Medulla oblongata (tissue), 1 donor: ENCODE results near the gene AHRR.
A peak's percentile ranks its signal among the peaks of the same experiment; 100 is the strongest.

Source experiments
- DNase-seq: peaks from one replicate; pipeline ENCODE4 v3.0.0-alpha.2; 2015; ENCODE audit errors: extremely low spot score

Gene AHRR

GRCh38 chr5:442335-443238, 121.1 kb downstream of the AHRR start, which contains the start of gene EXOC3:
Gene EXOC3, plus strand, starts transcription at chr5:443176. Its CDS starts 3,030 bp downstream, at chr5:446206.
- DNase-seq: peak; percentile 75

- DNase-seq: no peak
Observed at GRCh38 chr5:443239-444151, 122.0 kb downstream of the AHRR start.

DNA sequence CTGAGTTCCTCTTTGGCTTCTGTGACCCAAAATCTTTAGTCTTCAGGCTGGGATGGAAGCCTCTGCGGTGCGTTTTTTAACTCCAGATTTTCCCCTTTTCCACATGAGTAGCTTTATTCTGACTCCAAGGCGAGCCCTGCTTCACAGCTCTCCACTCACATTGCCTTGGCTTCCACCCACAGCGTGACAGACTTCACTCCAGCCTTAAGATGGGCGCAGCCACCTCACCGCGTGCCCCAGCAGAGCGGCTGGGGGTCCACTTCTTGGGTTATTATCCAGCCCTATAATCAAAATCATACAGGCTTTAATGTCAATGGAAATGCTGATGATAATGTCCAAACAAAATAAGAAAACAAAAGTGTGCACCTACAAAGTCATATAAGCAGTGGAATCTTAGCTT, 122.7 kb downstream of the AHRR start:
- DNase-seq: no peak

GRCh38 chr5:445591-445990, 124.1 kb downstream of the AHRR start:
- no peak for DNase-seq

- DNase-seq: no peak
Observed at GRCh38 chr5:446066-446882, 124.8 kb downstream of the AHRR start.

DNA sequence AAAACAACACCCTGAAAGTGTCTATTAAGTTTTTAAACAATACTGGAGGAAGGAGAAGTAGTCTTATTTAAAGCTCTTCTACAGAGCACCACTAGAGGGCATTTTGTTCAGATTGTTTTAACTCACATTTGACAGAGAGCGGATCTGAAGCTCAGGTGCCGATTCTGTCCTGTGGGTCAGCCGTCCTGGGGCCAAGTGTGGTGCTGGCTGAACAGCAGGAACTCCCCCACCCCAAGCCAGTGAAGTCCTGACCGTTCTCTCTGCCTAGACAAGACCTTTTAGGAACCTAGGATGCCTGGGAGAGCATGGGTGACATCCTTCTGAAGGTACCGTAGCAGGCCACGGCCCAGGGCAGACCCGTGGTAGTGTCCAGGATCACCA, 125.4 kb downstream of the AHRR start:
- DNase-seq: peak; percentile 41

DNA sequence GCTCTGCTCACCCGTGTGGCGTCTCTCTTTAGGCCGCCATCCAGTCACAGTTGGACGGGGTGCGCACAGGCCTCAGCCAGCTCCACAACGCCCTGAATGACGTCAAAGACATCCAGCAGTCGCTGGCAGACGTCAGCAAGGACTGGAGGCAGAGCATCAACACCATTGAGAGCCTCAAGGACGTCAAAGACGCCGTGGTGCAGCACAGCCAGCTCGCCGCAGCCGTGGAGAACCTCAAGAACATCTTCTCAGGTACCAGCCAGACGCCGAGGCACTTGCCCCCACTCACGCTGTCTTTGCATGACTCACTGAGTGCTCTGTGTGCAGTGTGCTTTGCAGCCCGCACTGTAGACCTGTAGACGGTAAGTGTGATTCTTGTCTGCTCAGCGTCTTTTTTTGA, 126.0 kb downstream of the AHRR start:
- DNase-seq: no peak

GRCh38 chr5:448061-448765, 126.7 kb downstream of the AHRR start:
- peak; percentile 88 for DNase-seq

DNA sequence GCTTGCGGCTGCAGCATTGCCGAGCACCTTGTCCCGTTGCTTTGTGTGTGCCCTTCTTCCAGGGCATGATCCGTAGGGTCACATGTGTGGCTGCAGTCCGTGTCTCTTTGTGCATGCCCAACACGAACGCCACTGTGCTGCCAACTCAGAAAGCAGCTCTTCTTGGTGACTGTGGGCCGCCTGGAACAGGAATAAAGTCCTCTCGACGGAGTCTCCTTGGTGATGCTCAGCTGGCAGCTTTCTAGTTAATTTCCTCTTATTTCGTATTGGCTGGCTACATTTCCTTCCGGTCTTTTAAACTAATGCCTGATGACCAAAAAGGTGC, 127.2 kb downstream of the AHRR start:
- peak; percentile 64 for DNase-seq

- no peak for DNase-seq
Observed at GRCh38 chr5:449151-449550, 127.6 kb downstream of the AHRR start.

DNA sequence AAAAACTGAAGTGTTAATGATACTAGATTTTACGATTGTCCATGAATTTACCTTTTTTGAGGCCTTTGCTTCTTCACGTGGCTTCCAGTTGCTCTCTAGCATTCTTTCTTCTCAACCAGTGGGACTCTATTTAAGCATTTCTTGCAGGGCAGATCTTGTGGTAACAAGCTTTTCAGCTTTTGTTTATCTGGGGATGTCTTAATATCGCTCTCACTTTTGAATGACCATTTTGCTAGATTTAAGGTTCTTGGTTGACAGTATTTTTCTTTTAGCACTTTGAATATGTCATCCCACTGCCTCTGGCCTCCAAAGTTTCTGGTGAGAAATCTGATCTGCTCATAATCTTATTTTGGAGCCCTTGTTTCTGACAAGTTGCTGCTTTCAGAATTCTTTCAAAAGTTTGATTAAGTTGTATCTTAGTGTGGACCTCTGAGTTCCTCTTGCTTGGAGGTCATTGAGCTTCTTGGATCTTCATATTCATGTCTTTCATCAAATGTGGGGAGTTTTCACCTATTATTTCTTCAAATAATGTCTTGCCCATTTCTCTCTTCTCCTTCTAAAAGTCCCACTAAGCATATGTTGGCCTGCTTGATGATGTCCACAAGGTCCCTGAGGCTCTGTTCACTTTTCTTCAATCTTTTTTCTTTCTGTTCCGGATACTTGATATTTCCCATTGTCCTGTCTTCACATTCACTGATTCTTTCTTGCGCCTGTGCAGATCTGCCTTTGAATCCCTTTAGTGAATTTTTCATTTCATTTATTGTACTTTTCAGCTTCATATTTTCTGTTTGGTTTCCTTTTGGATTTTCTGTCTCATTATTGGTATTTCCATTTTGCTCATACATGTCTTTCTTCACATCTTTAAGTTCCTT, 130.3 kb downstream of the AHRR start:
- DNase-seq: no peak

- no peak for DNase-seq
Observed at GRCh38 chr5:452978-453710, 131.6 kb downstream of the AHRR start.

- DNase-seq: no peak
Observed at GRCh38 chr5:453725-454481, 132.4 kb downstream of the AHRR start.

DNA sequence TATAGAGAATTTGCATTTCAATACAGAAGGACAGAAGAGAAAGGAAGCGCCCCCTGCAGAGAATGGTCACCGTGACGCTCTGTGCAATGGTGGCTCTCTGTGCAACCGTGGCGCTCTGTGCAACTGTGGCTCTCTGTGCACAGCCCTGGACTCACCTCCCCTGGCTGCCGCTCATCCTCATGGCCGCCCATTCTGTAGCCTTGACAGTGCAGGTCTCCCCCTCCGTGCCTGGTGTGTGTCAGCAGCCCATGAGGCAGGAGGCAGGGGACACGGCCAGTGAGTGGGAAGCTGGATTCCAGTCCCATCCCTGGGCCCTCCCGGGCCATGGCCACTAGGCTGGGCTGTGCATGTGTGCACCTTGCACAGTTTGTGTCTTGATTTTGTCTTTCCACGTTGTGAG, 133.4 kb downstream of the AHRR start:
- no peak for DNase-seq

- DNase-seq: no peak
Observed at GRCh38 chr5:455806-456205, 134.3 kb downstream of the AHRR start.

DNA sequence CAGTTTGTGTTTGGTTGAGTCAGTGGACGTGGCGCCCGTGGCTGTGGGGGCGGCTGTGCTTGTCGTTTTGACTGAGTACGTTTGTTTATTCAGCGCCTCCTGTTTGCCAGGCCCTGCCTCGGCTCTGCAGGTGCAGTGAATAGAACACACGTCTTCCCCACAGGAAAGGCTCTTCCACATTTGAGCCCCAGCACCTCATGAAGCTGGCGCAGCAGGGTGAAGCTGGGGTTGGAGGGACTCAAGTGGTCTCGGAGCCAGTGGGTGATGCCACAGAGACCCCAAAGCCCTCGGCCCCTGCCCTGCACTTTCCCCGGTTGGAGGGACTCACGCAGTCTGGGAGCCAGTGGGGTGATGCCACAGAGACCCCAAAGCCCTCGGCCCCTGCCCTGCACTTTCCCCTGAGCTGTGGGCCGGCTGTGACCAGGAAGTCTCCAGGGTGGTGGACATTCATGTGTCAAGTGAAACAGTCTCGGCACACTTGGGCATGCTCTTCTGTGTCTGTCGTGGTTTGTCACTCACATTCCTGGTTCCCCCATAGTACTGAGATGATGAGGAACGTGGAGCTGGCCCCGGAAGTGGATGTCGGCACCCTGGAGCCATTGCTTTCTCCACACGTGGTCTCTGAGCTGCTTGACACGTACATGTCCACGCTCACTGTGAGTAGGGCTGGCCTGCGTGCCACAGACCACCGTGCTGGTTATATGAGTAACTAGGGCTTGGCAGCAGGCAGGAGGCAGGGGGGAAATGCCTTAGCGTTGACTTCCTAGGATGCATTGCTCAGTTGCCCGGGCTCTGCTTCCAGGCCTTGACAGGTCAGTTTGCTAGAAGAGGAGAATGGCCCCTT, 135.1 kb downstream of the AHRR start:
- no peak for DNase-seq

DNA sequence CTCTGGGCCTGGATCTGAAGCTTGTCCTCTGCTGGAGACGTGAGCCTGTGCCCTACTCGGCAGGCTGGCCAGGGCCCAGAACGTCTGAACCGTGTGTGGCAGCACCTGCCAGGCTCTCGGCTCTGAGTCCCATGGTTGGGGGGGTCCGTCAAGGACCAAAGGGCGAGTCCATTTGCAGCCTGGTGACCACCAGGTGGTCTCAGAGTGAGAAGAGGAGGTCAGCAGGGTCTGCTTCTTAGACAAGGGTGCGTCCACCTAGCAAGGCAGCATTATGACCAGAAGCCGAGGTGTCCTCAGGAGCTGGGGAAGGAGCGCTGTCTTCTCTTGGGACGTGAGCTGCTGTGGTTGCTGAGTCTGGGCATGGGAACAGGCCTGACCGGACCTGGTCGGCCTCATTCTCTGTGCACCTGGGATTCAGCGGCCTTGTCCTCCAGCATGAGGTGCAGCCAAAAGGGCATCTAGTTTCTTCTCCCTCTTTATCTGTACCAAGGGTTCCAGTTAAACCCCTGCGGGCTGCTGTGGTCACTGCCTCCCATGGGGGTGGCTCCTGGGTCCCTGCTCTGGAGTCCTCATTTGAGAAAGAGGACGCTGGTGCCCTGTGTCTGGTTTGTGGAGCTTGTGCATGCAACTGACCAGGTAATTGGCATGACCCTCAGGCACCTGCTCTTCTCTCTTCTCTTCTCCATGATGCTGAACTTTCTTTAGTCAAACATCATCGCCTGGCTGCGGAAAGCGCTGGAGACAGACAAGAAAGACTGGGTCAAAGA, 135.9 kb downstream of the AHRR start:
- DNase-seq: no peak
